Upper lobe of left lung (tissue), 4 donors: ENCODE data around the gene SPATA3.

ENCODE experiments used
- POLR2A ChIP-seq, 4 donors: fragments of 450-650 bp; IDR thresholded peaks; one replicate each; pipeline ENCODE4 v1.5.1; 2016 to 2017; ENCODE audit warnings: antibody characterized with exemption in 4 of 4, mild to moderate bottlenecking in 2 of 4
- POLR2AphosphoS5 ChIP-seq, 2 donors: sonication (generic); formaldehyde crosslinking; IDR thresholded peaks; one replicate each; pipeline ENCODE4 v1.5.1; 2017; ENCODE audit warnings: antibody characterized with exemption in 2 of 2
- TF ChIP-seq, protein P1 (sequence below), 6 experiments: fragments of 450-650 bp in 4 of 6; fragments of 200-600 bp in 2 of 6; sonication (generic) in 2 of 6; IDR thresholded peaks; one replicate each; pipeline ENCODE4 v1.5.1; 2016 to 2019; ENCODE audit warnings: antibody characterized with exemption in 6 of 6

- TF ChIP-seq, protein P1, sequence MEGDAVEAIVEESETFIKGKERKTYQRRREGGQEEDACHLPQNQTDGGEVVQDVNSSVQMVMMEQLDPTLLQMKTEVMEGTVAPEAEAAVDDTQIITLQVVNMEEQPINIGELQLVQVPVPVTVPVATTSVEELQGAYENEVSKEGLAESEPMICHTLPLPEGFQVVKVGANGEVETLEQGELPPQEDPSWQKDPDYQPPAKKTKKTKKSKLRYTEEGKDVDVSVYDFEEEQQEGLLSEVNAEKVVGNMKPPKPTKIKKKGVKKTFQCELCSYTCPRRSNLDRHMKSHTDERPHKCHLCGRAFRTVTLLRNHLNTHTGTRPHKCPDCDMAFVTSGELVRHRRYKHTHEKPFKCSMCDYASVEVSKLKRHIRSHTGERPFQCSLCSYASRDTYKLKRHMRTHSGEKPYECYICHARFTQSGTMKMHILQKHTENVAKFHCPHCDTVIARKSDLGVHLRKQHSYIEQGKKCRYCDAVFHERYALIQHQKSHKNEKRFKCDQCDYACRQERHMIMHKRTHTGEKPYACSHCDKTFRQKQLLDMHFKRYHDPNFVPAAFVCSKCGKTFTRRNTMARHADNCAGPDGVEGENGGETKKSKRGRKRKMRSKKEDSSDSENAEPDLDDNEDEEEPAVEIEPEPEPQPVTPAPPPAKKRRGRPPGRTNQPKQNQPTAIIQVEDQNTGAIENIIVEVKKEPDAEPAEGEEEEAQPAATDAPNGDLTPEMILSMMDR (IDR thresholded peaks at IDR 0.05) = no peak
- no peak for TF ChIP-seq POLR2A (IDR thresholded peaks at IDR 0.05)
- no peak for TF ChIP-seq POLR2AphosphoS5 (IDR thresholded peaks at IDR 0.05)
These were observed 12.4 kb upstream of the SPATA3 start for GRCh38 chr2:230983566-230983965.
